KMS-11 (cell line): ENCODE measurements around the gene VCX3B.

Experiments
- H2AFZ ChIP-seq: fragments of 200-600 bp; sonication (generic); 2 replicates; pipeline ENCODE4 v1.6.1; 2016; ENCODE audit warnings: antibody characterized with exemption, mixed run types, low read depth
- H3K27ac ChIP-seq: fragments of 200-600 bp; sonication (generic); 2 replicates; pipeline ENCODE4 v1.6.1; 2016; ENCODE audit warnings: mild to moderate bottlenecking, mixed run types
- H3K27me3 ChIP-seq: fragments of 200-600 bp; sonication (generic); 2 replicates; pipeline ENCODE4 v1.6.1; 2017; ENCODE audit warnings: mild to moderate bottlenecking, low read depth, mixed run types, moderate library complexity; ENCODE audit not compliant: insufficient read depth
- H3K36me3 ChIP-seq: fragments of 200-600 bp; sonication (generic); 2 replicates; pipeline ENCODE4 v1.6.1; 2017; ENCODE audit warnings: mild to moderate bottlenecking, mixed run types; ENCODE audit not compliant: insufficient read depth
- H3K4me1 ChIP-seq: fragments of 200-600 bp; sonication (generic); 2 replicates; pipeline ENCODE4 v1.6.1; 2016; ENCODE audit warnings: mild to moderate bottlenecking, low read depth, mixed run types; ENCODE audit not compliant: poor library complexity, severe bottlenecking
- H3K4me2 ChIP-seq: fragments of 200-600 bp; sonication (generic); 2 replicates; pipeline ENCODE4 v1.7.0; 2016; ENCODE audit warnings: mild to moderate bottlenecking, mixed run types
- H3K4me3 ChIP-seq: fragments of 200-600 bp; sonication (generic); IDR thresholded peaks from 2 replicates; pipeline ENCODE4 v1.6.1; 2017; ENCODE audit warnings: low read depth, low read length, mixed read lengths; ENCODE audit not compliant: insufficient read depth
- H3K79me2 ChIP-seq: fragments of 200-600 bp; sonication (generic); 2 replicates; pipeline ENCODE4 v1.6.1; 2016; ENCODE audit warnings: low read depth, mixed run types; ENCODE audit not compliant: insufficient read depth
- H3K9ac ChIP-seq: fragments of 200-600 bp; sonication (generic); 2 replicates; pipeline ENCODE4 v1.6.1; 2016; ENCODE audit warnings: mild to moderate bottlenecking, mixed run types
- H4K20me1 ChIP-seq: fragments of 200-600 bp; sonication (generic); 2 replicates; pipeline ENCODE4 v1.6.1; 2016; ENCODE audit warnings: mild to moderate bottlenecking, mixed run types; ENCODE audit not compliant: insufficient read depth
- TF ChIP-seq, protein P1 (sequence below): fragments of 200-600 bp; sonication (generic); conservative IDR thresholded peaks from 2 replicates; pipeline ENCODE4 v1.6.1; 2017; ENCODE audit warnings: low read depth, mild to moderate bottlenecking, antibody characterized with exemption, low read length, moderate library complexity, mixed read lengths

Gene VCX3B

DNA sequence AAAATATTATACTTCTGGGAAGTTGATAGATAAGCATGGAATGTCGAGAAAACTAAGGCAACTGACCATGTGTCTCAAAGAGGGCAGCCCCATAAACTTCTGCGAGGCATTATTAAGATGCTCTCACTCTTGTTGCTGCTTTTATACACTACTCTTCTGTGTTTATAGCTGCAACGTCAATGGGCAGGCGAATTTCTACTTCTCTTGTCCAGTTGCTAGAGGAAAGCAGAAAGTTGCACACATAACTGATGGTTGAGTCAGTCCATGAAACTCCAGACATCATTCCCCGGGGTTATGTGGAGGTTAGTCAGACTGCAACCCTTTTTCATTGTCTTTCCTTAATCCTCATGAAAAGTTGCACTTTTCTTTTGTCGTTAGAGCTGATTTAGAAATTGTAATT, 39.8 kb downstream of the VCX3B start:
- Histone ChIP-seq H3K4me3 (no peak overlapping the region), H3K79me2 (no peaks in the 10 kb centered on the region), H3K4me1 (no peaks in the 10 kb centered on the region), H3K27ac (no peak overlapping the region), H3K36me3 (no peaks in the 10 kb centered on the region), H4K20me1 (no peaks in the 10 kb centered on the region), H2AFZ (no peak overlapping the region), H3K9ac (no peak overlapping the region), H3K27me3 (no peaks in the 10 kb centered on the region), H3K4me2 (no peak overlapping the region)
- TF ChIP-seq, protein P1, sequence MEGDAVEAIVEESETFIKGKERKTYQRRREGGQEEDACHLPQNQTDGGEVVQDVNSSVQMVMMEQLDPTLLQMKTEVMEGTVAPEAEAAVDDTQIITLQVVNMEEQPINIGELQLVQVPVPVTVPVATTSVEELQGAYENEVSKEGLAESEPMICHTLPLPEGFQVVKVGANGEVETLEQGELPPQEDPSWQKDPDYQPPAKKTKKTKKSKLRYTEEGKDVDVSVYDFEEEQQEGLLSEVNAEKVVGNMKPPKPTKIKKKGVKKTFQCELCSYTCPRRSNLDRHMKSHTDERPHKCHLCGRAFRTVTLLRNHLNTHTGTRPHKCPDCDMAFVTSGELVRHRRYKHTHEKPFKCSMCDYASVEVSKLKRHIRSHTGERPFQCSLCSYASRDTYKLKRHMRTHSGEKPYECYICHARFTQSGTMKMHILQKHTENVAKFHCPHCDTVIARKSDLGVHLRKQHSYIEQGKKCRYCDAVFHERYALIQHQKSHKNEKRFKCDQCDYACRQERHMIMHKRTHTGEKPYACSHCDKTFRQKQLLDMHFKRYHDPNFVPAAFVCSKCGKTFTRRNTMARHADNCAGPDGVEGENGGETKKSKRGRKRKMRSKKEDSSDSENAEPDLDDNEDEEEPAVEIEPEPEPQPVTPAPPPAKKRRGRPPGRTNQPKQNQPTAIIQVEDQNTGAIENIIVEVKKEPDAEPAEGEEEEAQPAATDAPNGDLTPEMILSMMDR: no peak
